ENCODE measurements around the gene RRAS. TPM values are rescaled to one million over a fixed set of nuclear protein-coding genes. Genes with fewer than 3 reads are reported as not detected.

The RRAS gene
- 100 to 1,000 TPM in 2 of 4 donors, 10 to 100 TPM in 2; 62.9 to 113 (median 101) TPM for total RNA-seq

DNA sequence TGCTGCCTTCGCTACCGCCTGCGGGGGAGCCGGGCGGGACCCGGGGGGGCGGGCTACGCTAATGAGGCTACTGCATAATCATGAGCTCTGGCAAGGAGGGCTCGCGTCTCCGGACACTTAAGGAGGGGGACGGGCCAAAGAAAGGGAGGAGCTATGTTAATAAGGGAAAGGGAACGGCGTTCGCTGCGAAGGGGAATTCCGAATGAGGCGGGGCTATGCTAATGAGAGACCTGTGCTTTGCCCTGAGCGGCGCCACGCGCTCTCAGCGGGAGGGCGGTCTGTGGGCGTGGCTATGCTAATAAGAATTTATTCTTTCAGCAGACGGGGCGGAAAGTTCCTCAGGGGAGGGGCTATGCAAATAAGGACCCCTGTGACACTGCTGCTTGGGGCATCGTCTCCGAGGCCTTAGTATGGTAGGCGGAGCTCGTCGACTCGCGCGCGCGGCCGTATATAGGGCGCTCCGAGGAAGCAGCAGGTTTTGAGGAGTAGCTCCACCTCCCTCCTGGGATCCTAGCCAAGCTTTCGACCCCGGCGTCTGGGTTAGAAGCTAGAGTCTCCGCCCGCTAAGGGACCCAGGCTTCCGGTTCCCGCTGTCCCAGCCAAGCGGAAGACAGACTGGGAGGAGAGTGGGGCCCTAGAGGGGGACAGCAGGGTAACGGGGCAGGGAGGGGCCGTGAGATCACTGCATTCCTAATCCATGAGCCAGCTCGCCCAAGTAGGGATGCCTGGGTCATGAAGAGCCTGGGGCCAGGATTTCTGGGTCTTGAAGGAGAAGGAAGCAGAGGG is at the start of gene RRAS:
Gene RRAS (minus strand): TSS at position 31 of the 786 bp plus-strand sequence. CDS start 45 bp downstream, outside the sequence.
- TF ChIP-seq, protein P1, sequence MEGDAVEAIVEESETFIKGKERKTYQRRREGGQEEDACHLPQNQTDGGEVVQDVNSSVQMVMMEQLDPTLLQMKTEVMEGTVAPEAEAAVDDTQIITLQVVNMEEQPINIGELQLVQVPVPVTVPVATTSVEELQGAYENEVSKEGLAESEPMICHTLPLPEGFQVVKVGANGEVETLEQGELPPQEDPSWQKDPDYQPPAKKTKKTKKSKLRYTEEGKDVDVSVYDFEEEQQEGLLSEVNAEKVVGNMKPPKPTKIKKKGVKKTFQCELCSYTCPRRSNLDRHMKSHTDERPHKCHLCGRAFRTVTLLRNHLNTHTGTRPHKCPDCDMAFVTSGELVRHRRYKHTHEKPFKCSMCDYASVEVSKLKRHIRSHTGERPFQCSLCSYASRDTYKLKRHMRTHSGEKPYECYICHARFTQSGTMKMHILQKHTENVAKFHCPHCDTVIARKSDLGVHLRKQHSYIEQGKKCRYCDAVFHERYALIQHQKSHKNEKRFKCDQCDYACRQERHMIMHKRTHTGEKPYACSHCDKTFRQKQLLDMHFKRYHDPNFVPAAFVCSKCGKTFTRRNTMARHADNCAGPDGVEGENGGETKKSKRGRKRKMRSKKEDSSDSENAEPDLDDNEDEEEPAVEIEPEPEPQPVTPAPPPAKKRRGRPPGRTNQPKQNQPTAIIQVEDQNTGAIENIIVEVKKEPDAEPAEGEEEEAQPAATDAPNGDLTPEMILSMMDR (IDR thresholded peaks at IDR 0.05; ENCODE audit: low read depth): no peak

DNA sequence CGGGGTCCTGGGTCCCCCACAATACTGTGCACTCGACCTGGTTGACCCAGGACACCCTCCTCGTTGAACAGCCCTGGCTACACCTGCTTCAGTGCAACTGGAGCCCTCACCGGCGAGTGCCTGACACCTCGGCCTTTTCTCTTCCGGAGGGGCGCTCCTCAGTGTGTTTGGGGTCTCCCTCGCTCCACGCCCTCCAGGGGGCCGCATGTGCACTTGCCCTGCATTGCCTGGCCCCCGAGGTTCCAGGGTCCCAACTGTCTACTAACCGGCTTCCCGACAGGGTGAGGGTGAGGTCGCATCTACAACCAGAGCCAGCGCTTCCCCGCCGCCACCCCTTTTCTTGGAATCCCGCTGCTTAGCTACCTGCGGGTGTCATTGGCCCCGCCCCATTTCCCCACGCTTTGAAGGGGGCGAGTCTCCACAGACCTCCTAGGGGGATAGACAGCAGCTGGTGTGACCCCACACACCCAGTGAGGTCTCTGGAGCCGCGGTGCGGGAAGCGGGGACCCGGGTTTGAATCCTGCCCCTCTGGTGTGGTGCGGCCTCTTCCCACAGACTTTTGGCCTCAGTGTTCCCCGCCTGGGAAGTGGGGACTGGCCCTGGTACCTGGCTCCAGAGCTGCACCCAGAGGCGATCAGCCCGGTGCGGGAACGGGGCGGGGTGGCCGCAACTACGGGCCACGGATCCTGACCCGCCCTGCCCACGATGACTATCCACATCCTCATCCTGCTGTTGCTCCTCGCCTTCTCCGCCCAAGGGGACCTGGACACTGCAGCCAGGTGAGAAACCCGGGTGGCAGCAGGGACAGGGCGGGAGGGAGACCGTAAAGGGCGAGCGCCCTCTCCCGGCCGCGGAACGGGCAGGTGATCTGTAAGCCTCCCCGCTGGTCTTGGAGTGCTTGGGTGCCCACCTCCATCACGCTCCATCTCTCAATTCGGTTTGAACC is 49.5 kb upstream of the RRAS start, which contains the start of gene ADM5:
Gene ADM5 (plus strand): TSS at position 462 of the 946 bp plus-strand sequence. CDS start 244 bp downstream, at position 706.
- TF ChIP-seq, protein P1 (IDR thresholded peaks at IDR 0.05; ENCODE audit: low read depth): no peak

DNA sequence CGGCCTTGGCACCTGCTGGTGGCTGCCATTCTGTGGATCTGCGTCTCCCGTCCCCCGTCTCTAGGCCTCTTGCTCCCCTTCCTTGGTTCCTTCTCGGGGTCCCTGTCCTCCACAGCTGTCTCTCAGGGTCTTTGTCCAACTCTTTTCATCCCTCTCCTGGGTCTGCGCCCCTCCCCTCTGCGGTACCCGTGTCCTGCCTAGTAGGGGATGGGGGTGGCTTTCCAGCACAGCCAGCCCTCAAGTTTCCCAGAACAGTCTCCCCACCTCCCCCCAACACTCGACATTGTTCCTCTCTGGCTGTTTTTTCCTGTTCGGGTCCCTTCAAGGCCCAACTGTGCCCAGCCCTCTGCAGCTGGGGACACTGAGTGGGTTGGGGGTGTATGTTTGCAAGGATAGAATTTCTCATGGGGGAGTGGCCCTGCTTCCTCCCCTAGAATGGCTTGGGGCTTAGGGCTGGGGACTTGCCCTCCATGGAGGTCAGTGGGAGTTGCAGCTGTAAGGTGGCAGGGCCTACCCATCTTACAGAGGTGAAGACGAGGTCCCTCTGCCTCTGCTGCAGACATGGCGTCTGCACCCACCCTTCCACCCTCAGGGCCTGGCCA is 48.7 kb upstream of the RRAS start:
- TF ChIP-seq, protein P1 (IDR thresholded peaks at IDR 0.05; ENCODE audit: low read depth): no peak

DNA sequence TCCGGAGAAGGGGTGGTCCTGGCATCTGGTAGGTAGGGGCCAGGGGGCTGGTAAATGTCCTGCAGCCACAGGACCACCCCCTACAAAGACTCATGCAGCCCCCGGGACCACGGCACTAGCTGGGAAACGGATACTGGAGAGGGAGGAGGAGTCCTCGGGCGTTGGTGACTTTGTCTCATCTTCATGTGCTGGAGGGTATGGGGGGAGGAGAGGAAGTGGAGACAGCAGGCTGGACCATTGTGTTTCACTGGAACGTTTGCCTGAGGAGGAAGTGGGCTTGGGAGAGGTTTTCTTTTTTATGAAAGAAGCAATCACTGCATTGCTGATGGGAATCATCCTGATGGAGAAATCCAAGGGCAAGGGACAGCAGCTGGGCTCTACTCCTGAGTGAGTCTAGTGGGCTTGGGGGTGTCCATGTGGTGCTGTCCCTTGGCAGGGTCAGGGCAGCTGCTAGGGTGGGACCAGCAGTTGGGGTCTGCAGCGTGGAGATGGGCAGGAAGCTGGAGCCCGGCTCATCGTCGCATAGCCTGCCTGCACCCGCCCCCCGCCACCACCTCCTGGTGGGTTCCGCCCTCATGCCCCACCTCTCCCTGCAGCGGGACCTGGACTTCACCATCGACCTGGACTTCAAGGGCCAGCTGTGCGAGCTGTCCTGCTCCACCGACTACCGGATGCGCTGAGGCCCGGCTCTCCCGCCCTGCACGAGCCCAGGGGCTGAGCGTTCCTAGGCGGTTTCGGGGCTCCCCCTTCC is 47.8 kb upstream of the RRAS start:
- TF ChIP-seq, protein P1 (IDR thresholded peaks at IDR 0.05; ENCODE audit: low read depth): no peak

DNA sequence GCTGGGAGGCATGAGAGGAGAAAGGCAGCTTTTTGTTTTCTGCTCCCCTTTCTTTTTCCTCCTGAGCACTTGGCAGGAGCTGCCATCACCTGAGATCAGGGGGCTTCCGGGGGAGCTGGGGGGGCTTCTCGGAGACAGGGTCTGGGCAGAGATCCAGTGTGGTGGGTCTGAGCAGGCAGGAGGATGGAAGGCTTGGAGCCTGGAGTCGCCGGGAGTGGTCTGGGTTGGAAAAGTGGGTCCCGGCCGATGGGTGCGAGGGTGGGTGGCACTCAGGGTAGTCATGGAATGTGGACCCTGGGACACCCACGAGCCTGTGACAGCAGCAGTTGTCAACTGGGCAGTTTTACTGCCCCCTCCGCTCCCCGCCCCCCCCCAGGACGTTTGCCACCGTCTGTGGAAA is 47.2 kb upstream of the RRAS start:
- TF ChIP-seq, protein P1 (IDR thresholded peaks at IDR 0.05; ENCODE audit: low read depth): no peak

DNA sequence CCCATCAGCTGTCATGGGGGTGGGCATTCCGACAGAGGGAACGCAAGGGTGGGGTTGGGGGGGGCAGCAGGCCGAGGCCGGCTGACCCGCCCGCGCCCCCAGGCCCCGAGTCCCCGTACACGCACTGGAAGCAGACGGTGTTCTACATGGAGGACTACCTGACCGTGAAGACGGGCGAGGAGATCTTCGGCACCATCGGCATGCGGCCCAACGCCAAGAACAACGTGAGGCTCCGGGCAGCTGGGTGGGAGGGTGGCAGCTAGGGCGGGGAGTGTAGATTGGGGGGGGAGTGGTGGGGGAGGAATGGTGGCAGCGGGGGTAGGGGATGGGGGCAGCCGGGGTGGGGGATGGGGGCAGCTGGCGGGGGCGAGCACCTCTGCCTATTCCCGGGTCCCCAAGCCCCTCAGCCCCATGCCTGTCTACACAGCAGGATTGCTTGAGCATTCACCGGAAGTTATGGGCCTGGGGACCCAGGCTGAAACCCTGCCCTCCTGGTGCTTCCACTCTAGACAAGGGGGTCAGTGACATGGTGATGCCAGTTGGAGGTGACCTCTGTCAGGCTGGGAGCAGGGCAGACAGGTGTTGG is 46.7 kb upstream of the RRAS start:
- TF ChIP-seq, protein P1 (IDR thresholded peaks at IDR 0.05; ENCODE audit: low read depth): no peak

All from subcutaneous adipose tissue (tissue), 4 donors.